Activated naive CD8-positive, alpha-beta T cell treated with anti-CD3 and anti-CD28 coated beads, Interleukin-2, amount 10 ng/mL, durations not matched to agents 7 days and 5 days (primary cell): ENCODE measurements around the gene PRCP. TPM values are rescaled to one million over a fixed set of nuclear protein-coding genes. Genes with fewer than 3 reads are reported as not detected.
A peak's percentile ranks its signal among the peaks of the same experiment; 100 is the strongest.

Source experiments
- ATAC-seq: fragments of 150-1000 bp; cut with Tn5 transposase; one replicate; pipeline ENCODE4 v1.10.0; 2021; ENCODE audit warnings: low read depth, moderate library complexity
- POLR2A ChIA-PET: fragments of 350-600 bp; sonication (Branson Sonifier 250); formaldehyde crosslinking; loops from one replicate; lab custom pipeline; 2021; ENCODE audit warnings: antibody characterized with exemption; lab: Charles Lee
- DNase-seq: peaks from one replicate; pipeline ENCODE4 v3.0.0; 2021
- H3K27ac Mint-ChIP-seq: one replicate; pipeline ENCODE4 v1.8.0; 2022; ENCODE audit warnings: mild to moderate bottlenecking, mixed read lengths
- H3K27me3 Mint-ChIP-seq: one replicate; pipeline ENCODE4 v1.8.0; 2022; ENCODE audit warnings: mild to moderate bottlenecking, moderate library complexity, mixed read lengths
- H3K36me3 Mint-ChIP-seq: one replicate; pipeline ENCODE4 v1.8.0; 2021; ENCODE audit warnings: mild to moderate bottlenecking, mixed read lengths
- H3K4me1 Mint-ChIP-seq: one replicate; pipeline ENCODE4 v1.8.0; 2021; ENCODE audit warnings: mixed read lengths
- H3K4me3 Mint-ChIP-seq: one replicate; pipeline ENCODE4 v1.8.0; 2022; ENCODE audit warnings: mild to moderate bottlenecking, moderate library complexity, mixed read lengths
- H3K9me3 Mint-ChIP-seq: one replicate; pipeline ENCODE4 v1.8.0; 2021; ENCODE audit warnings: mixed read lengths
- total RNA-seq, 2 experiments: library from RNA; stranded (reverse); gene quantifications; one replicate each; pipeline ENCODE4 v1.2.3, GENCODE V29; 2021

The PRCP gene
- total RNA-seq, 2 experiments from 2014 or later, result 21.3 to 25.6 TPM

DNA sequence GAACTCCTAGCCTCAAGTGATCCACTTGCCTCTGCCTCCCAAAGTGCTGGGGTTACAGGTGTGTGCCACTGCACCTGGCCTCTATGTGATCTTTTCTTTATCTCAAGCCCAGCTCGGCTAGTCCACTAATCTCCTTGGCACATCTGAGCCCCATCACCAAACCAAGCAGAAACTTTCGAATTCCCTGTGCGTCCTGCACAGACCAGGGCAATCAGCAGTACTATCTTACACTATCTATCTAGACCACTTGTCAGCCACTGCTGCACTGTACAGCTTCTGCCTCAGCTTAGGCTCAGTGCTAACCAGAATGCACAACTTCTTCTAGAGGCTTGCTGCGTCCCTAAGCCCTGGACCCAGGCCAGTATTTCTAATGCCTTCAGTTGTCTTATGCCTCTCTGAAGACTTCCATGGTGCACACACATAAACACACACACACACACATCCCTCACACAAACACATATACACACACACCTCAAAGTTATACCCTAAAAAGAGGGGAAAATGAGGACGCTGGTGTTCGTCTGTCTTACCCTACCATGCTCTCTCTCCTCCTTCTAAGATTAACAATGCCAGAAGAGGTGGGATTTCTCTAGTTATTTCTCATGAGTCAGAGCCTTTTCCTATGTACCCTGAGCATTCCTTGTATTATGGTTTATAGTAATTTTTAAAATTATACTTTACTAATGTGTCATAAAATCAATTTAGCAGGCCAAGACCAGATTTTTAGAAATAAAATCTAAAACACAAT, 107.2 kb downstream of the PRCP start:
- Mint-ChIP-seq H3K27ac (no peak overlapping the region), H3K27me3 (no peaks in the 10 kb centered on the region), H3K4me3 (no peak overlapping the region), H3K36me3 (no peaks in the 10 kb centered on the region), H3K4me1 (no peaks in the 10 kb centered on the region), H3K9me3 (no peaks in the 10 kb centered on the region)
- POLR2A ChIA-PET, result no interaction called here
- ATAC-seq (no peak), DNase-seq (no peak)

GRCh38 chr11:82792319-82792718, 107.9 kb downstream of the PRCP start:
- no peak overlapping the region for H3K4me3 Mint-ChIP-seq
- no peaks in the 10 kb centered on the region for H3K4me1 Mint-ChIP-seq
- ATAC-seq (no peak), DNase-seq (no peak)
- H3K36me3 Mint-ChIP-seq, result no peaks in the 10 kb centered on the region
- no peak overlapping the region for H3K27ac Mint-ChIP-seq
- POLR2A ChIA-PET, result no interaction called here
- no peaks in the 10 kb centered on the region for H3K9me3 Mint-ChIP-seq
- no peaks in the 10 kb centered on the region for H3K27me3 Mint-ChIP-seq

- Mint-ChIP-seq H3K9me3 (no peaks in the 10 kb centered on the region), H3K27me3 (no peaks in the 10 kb centered on the region), H3K27ac (no peak overlapping the region), H3K4me3 (no peak overlapping the region), H3K36me3 (no peaks in the 10 kb centered on the region), H3K4me1 (no peaks in the 10 kb centered on the region)
- no peak for ATAC-seq
- POLR2A ChIA-PET, result no interaction called here
- DNase-seq, result no peak
These were observed 108.5 kb downstream of the PRCP start for GRCh38 chr11:82791779-82792178.

DNA sequence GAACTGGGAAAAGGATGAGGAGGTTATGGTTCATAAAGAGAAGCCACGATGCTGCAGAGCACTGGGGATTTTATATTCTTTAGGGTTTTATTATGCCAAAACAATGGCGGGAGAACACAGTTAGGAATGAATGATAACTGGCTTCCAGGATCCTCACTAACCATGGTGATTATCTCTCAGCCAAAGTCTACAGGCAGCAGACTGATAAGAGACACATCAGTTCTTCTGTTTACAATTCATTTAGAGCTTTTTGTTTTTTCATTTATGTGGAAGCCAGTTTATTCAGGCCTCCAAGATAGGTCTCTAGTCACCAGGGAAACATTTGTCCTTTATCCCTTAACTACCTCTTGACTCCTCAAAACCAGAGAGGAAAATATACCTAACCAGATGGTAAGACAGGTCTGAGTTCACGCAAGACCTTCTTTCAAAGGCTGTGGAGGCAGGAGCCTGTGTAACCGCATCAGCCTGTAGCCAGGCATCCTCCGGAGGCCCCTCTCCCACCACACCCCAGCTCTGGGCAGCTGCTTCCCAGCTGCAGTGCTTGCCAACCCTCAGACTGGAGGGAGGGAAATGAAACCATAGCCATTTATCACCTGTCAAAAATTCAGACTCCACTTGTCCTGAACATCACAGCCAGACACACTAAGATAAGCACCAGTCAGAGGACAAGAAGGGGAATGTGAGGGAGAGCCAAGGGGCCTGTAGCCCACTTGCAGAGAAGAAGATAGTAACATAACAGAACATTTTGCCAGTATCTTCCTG, 109.3 kb downstream of the PRCP start:
- no peak overlapping the region for H3K4me3 Mint-ChIP-seq
- no peaks in the 10 kb centered on the region for H3K9me3 Mint-ChIP-seq
- H3K27me3 Mint-ChIP-seq, result no peaks in the 10 kb centered on the region
- no peaks in the 10 kb centered on the region for H3K4me1 Mint-ChIP-seq
- DNase-seq (no peak), ATAC-seq (no peak)
- H3K36me3 Mint-ChIP-seq, result no peaks in the 10 kb centered on the region
- H3K27ac Mint-ChIP-seq, result no peak overlapping the region
- POLR2A ChIA-PET, result no interaction called here

DNA sequence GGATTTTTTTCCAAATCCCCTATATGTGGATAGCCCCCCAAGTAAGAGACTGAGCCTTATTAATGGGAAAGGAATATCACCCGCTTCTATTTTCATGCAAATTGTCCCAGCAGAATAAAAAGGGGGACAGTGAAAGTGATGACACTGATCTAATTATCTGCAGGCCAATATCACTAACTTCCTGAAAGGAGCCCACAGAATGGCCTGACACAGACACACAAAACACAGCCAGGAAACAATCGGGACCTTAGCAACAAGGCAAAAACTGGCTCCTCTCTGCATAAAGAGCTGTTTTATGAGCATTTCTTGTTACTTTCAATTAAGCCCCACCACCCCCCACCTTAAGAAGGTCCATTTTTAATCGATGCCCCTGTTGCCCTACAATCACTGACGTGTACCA, 112.2 kb downstream of the PRCP start:
- Mint-ChIP-seq H3K36me3 (no peaks in the 10 kb centered on the region), H3K4me1 (no peaks in the 10 kb centered on the region), H3K4me3 (no peak overlapping the region), H3K27me3 (peaks cover 8% of the 10 kb centered on the region), H3K27ac (no peak overlapping the region), H3K9me3 (no peaks in the 10 kb centered on the region)
- POLR2A ChIA-PET, result no interaction called here
- DNase-seq (no peak), ATAC-seq (no peak)

GRCh38 chr11:82786836-82787235, 113.4 kb downstream of the PRCP start:
- Mint-ChIP-seq H3K4me1 (no peaks in the 10 kb centered on the region), H3K9me3 (no peaks in the 10 kb centered on the region), H3K27me3 (peaks cover 11% of the 10 kb centered on the region), H3K4me3 (no peak overlapping the region), H3K36me3 (no peaks in the 10 kb centered on the region), H3K27ac (no peak overlapping the region)
- POLR2A ChIA-PET, result no interaction called here
- ATAC-seq, result no peak
- DNase-seq, result no peak

GRCh38 chr11:82786001-82786400, 114.2 kb downstream of the PRCP start:
- POLR2A ChIA-PET, result no interaction called here
- H3K27ac Mint-ChIP-seq, result no peak overlapping the region
- DNase-seq, result no peak
- H3K4me1 Mint-ChIP-seq, result no peaks in the 10 kb centered on the region
- H3K9me3 Mint-ChIP-seq, result no peaks in the 10 kb centered on the region
- ATAC-seq, result no peak
- no peaks in the 10 kb centered on the region for H3K36me3 Mint-ChIP-seq
- H3K4me3 Mint-ChIP-seq, result no peak overlapping the region
- H3K27me3 Mint-ChIP-seq, result peaks cover 11% of the 10 kb centered on the region

DNA sequence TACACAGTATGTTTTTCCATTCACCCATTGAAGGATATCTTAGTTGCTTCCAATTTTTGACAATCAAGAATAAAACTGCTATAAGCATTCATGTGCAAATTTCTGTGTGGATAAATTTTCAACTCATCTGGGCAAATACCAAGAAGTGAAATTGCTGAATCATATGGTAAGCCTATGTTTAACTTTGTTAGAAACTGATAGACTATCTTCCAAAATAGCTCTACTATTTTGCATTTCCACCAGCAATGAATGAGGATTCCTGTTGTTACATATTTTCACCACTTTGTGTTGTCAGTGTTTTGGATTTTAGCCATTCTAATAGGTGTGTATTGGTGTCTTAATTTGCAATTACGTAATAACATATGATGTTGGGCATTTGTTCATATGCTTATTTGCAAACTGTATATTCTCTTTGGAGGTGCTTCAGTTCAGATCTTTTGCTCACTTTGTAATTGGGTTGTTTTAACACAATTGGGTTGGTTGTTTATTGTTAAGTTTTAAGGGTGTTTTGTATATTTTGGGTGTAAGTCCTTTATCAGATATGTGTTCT, 117.3 kb downstream of the PRCP start:
- Mint-ChIP-seq H3K9me3 (no peaks in the 10 kb centered on the region), H3K4me3 (no peak overlapping the region), H3K27me3 (peaks cover 17% of the 10 kb centered on the region), H3K36me3 (no peaks in the 10 kb centered on the region), H3K4me1 (no peaks in the 10 kb centered on the region), H3K27ac (no peak overlapping the region)
- DNase-seq (no peak), ATAC-seq (no peak)
- POLR2A ChIA-PET, result no interaction called here

GRCh38 chr11:82778776-82779175, 121.5 kb downstream of the PRCP start:
- Mint-ChIP-seq H3K27me3 (peaks cover 19% of the 10 kb centered on the region), H3K4me1 (peaks cover 2% of the 10 kb centered on the region), H3K36me3 (no peaks in the 10 kb centered on the region), H3K27ac (no peak overlapping the region), H3K4me3 (no peak overlapping the region), H3K9me3 (peaks cover 1% of the 10 kb centered on the region)
- ATAC-seq (no peak), DNase-seq (no peak)
- POLR2A ChIA-PET, result no interaction called here

DNA sequence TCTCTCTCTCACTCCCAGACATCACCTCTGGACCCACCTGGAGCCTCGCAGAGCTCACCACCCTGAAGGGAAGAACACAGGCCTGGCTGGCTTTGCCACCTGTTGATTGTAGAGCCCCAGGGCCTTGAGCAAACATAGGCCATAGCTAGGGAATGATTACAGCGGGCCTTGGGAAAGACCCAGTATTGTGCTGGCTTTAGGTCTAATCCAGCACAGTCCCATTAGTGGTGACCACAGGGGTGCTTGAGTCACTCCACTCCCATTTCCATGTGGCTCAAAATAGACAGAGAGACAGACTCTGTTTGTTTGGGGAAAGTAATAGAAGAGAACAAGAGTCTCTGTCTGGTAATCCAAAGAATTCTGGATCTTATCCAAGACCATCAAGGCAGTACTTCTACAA, 123.9 kb downstream of the PRCP start:
- ATAC-seq (no peak), DNase-seq (no peak)
- no peak overlapping the region for H3K4me3 Mint-ChIP-seq
- no peaks in the 10 kb centered on the region for H3K36me3 Mint-ChIP-seq
- POLR2A ChIA-PET, result no interaction called here
- H3K4me1 Mint-ChIP-seq, result peaks cover 2% of the 10 kb centered on the region
- no peak overlapping the region for H3K27ac Mint-ChIP-seq
- peaks cover 9% of the 10 kb centered on the region for H3K27me3 Mint-ChIP-seq
- H3K9me3 Mint-ChIP-seq, result peaks cover 1% of the 10 kb centered on the region

- no peak for DNase-seq
- H3K4me3 Mint-ChIP-seq, result no peak overlapping the region
- peaks cover 1% of the 10 kb centered on the region for H3K9me3 Mint-ChIP-seq
- H3K27me3 Mint-ChIP-seq, result peaks cover 9% of the 10 kb centered on the region
- H3K4me1 Mint-ChIP-seq, result peaks cover 2% of the 10 kb centered on the region
- peak; percentile 84 for ATAC-seq
- H3K36me3 Mint-ChIP-seq, result no peaks in the 10 kb centered on the region
- POLR2A ChIA-PET, result no interaction called here
- no peak overlapping the region for H3K27ac Mint-ChIP-seq
These were observed 124.4 kb downstream of the PRCP start for GRCh38 chr11:82775736-82776346.

DNA sequence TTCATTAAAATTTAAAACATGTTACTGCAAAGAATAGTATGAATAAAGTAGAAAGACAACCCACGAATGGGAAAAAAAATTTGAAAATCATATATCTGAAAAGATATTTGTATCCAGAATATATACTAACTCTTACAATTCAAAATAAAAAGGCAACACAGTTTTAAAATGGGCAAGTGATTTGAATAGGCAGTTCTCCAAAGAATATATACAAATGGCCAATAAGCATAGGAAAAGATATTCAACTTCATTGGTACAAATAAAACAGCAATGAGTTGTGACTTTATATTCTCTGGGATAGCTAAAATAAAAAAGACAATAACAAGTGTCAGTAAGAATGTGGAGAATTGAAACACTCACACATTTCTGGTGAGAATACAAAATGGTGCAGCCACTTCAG, 125.0 kb downstream of the PRCP start:
- peaks cover 2% of the 10 kb centered on the region for H3K4me1 Mint-ChIP-seq
- ATAC-seq, result no peak
- peaks cover 9% of the 10 kb centered on the region for H3K27me3 Mint-ChIP-seq
- no peak overlapping the region for H3K4me3 Mint-ChIP-seq
- H3K36me3 Mint-ChIP-seq, result no peaks in the 10 kb centered on the region
- no peak for DNase-seq
- peaks cover 1% of the 10 kb centered on the region for H3K9me3 Mint-ChIP-seq
- POLR2A ChIA-PET, result no interaction called here
- H3K27ac Mint-ChIP-seq, result no peak overlapping the region
